Spleen (tissue), 11 donors: ENCODE results near the gene ABCD3. TPM values are rescaled to one million over a fixed set of nuclear protein-coding genes. Genes with fewer than 3 reads are reported as not detected.
"Not testable (repeated sequence)": the region's sequence is repeated elsewhere in the genome, so short reads cannot be mapped to it uniquely, and the experiment has no call there.

Experiments used
- DNase-seq: peaks from one replicate; pipeline ENCODE4 v3.0.0-alpha.2; 2020
- H3K27ac ChIP-seq, 8 donors: fragments of 200-600 bp; sonication (generic) in 7 of 8; 1 replicate in 4 of 8; 2 replicates in 4 of 8; pipeline versions ENCODE4 v1.5.0 to v1.8.0; 2016 to 2021; ENCODE audit warnings: inconsistent platforms in 4 of 8, mild to moderate bottlenecking in 4 of 8, moderate library complexity in 1 of 8
- H3K27me3 ChIP-seq, 7 donors: fragments of 200-600 bp; sonication (generic) in 6 of 7; replicated peaks in 1 of 7; 1 replicate in 4 of 7; 2 replicates in 3 of 7; pipeline versions ENCODE4 v1.5.0 to v1.8.0; 2016 to 2021; ENCODE audit warnings: inconsistent platforms in 3 of 7, mild to moderate bottlenecking in 1 of 7
- H3K36me3 ChIP-seq, 6 donors: fragments of 200-600 bp; sonication (generic) in 5 of 6; 1 replicate in 4 of 6; 2 replicates in 2 of 6; pipeline versions ENCODE4 v1.5.0 to v1.8.0; 2016 to 2021; ENCODE audit warnings: inconsistent platforms in 2 of 6
- H3K4me1 ChIP-seq, 6 donors: fragments of 200-600 bp; sonication (generic) in 5 of 6; 1 replicate in 3 of 6; 2 replicates in 3 of 6; pipeline versions ENCODE4 v1.5.0 to v1.8.0; 2016 to 2021; ENCODE audit warnings: inconsistent platforms in 3 of 6
- H3K4me3 ChIP-seq, 8 donors: fragments of 200-600 bp; sonication (generic) in 7 of 8; 1 replicate in 4 of 8; 2 replicates in 4 of 8; pipeline versions ENCODE4 v1.5.0 to v1.8.0; 2016 to 2021; ENCODE audit warnings: inconsistent platforms in 4 of 8, mild to moderate bottlenecking in 4 of 8, moderate library complexity in 2 of 8
- H3K9me3 ChIP-seq, 8 donors: fragments of 200-600 bp; sonication (generic) in 7 of 8; 1 replicate in 4 of 8; 2 replicates in 4 of 8; pipeline versions ENCODE4 v1.5.0 to v1.8.0; 2016 to 2021; ENCODE audit warnings: inconsistent platforms in 4 of 8
- CTCF ChIP-seq, 11 experiments: fragments of 200-600 bp in 7 of 11; fragments of 450-650 bp in 4 of 11; sonication (generic) in 4 of 11; IDR thresholded peaks in 8 of 11; conservative IDR thresholded peaks in 3 of 11; 1 replicate in 7 of 11; 2 replicates in 4 of 11; pipeline versions ENCODE4 v1.4.0 to v1.8.0; 2016 to 2021; ENCODE audit warnings: antibody characterized with exemption in 11 of 11, inconsistent platforms in 4 of 11, mild to moderate bottlenecking in 1 of 11
- POLR2A ChIP-seq, 3 donors: fragments of 450-650 bp; IDR thresholded peaks; one replicate each; pipeline ENCODE4 v1.5.1; 2017; ENCODE audit warnings: antibody characterized with exemption in 3 of 3, mild to moderate bottlenecking in 1 of 3
- POLR2AphosphoS5 ChIP-seq, 3 donors: sonication (generic); formaldehyde crosslinking; IDR thresholded peaks; one replicate each; pipeline ENCODE4 v1.5.1; 2017; ENCODE audit warnings: antibody characterized with exemption in 3 of 3
- WGBS, 5 donors: extraction: QIAGEN DNeasy Blood & Tissue Kit in 3 of 5; methylation state at CpG; one replicate each; pipeline versions ENCODE4 v1.1.5 to v1.1.7; 2013 to 2018; 5-methylcytosine and 5-hydroxymethylcytosine counted together
- intact Hi-C: fragments of 100-400 bp; cut with DNase I; formaldehyde crosslinking; loops from one replicate; pipeline ENCODE4 v1.15.0; 2023; ENCODE audit warnings: low total_unique reads
- polyA plus RNA-seq, 3 donors: library from polyadenylated mRNA; stranded (reverse); fragments of 200-250 nt; gene quantifications; one replicate each; pipeline ENCODE4 v1.2.1, GENCODE V29; 2013
- total RNA-seq, 7 donors: library from RNA; depleted of rRNA in 3 of 7; stranded (reverse); fragments of >200 nt in 3 of 7; fragmentation: NEBNext Ultra II Directional in 4 of 7; extraction: Animal tissue kit (Norgen Biotek cat#: 25700) in 4 of 7; gene quantifications; one replicate each; pipeline versions ENCODE4 v1.1.0 to v1.2.1, GENCODE V29; 2016 to 2021
- donor health status: healthy with polysubstance abuse.
- donor health status: DM: no; HTN: no; CAD: no; lungs with moderate emphysema.
- donor health status: DM: no; HTN: no; CAD: no.
- donor health status: Bipolar disorder and iron deficiency.
- donor health status: healthy.
- donor health status: DM: no; HTN: no; CAD: no.
- donor health status: DM: yes; HTN: yes; CAD: no.

Gene ABCD3
- total and polyA plus RNA-seq, 10 donors, result 9.1 to 30.8 (median 19.8) TPM

GRCh38 chr1:94422115-94422820 is 4.1 kb downstream of the ABCD3 start:
- WGBS, 5 donors, result 78 to 93% (median 89%) methylated on average over 8 of the region's 8 CpGs
- H3K4me3 ChIP-seq, result no peak overlapping the region
- no peaks in the 10 kb centered on the region for H3K36me3 ChIP-seq
- H3K4me1 ChIP-seq, result peaks cover 4 to 83% (median 43%) of the 10 kb centered on the region in 6 donors
- H3K9me3 ChIP-seq, result no peaks in the 10 kb centered on the region
- no peak for TF ChIP-seq POLR2A (IDR thresholded peaks at IDR 0.05)
- TF ChIP-seq POLR2AphosphoS5 (IDR thresholded peaks at IDR 0.05), result no peak
- TF ChIP-seq CTCF (IDR thresholded peaks at IDR 0.05 in 8 of 11, conservative IDR thresholded peaks at IDR 0.05 in 3 of 11), result no peak
- intact Hi-C loops, result no loop called here
- no peak for DNase-seq
- H3K27me3 ChIP-seq, result no peaks in the 10 kb centered on the region
- H3K27ac ChIP-seq, result no peak overlapping the region

GRCh38 chr1:94425821-94426484 is 7.8 kb downstream of the ABCD3 start:
- Histone ChIP-seq H3K4me1 (peaks cover 0 to 65% (median 24%) of the 10 kb centered on the region in 6 donors), H3K27ac (no peak overlapping the region), H3K4me3 (no peak overlapping the region), H3K9me3 (peaks cover 0 to 5% (median 0%) of the 10 kb centered on the region in 8 donors), H3K36me3 (no peaks in the 10 kb centered on the region), H3K27me3 (no peaks in the 10 kb centered on the region)
- no peak for DNase-seq
- intact Hi-C loops, result no loop called here
- TF ChIP-seq CTCF (IDR thresholded peaks at IDR 0.05 in 8 of 11, conservative IDR thresholded peaks at IDR 0.05 in 3 of 11) (no peak), POLR2AphosphoS5 (IDR thresholded peaks at IDR 0.05) (no peak), POLR2A (IDR thresholded peaks at IDR 0.05) (no peak)
- 20 to 38% (median 30%) methylated on average over 4 of the region's 4 CpGs for WGBS, 5 donors

- 75 to 91% (median 84%) methylated on average over 9 of the region's 9 CpGs for WGBS, 5 donors
- H3K27me3 ChIP-seq, DNase-seq, H3K4me3 ChIP-seq, H3K9me3 ChIP-seq, intact Hi-C loops, H3K36me3 ChIP-seq, H3K27ac ChIP-seq: not testable (repeated sequence)
- H3K4me1 ChIP-seq, result peaks cover 0 to 61% (median 22%) of the 10 kb centered on the region in 6 donors
These were observed 8.3 kb downstream of the ABCD3 start for GRCh38 chr1:94426485-94426870.

GRCh38 chr1:94428441-94428840 is 10.3 kb downstream of the ABCD3 start:
- peaks cover 0 to 43% (median 17%) of the 10 kb centered on the region in 6 donors for H3K4me1 ChIP-seq
- intact Hi-C loops, result no loop called here
- H3K9me3 ChIP-seq, result peaks cover 0 to 5% (median 0%) of the 10 kb centered on the region in 8 donors
- 86 to 94% (median 90%) methylated on average over 5 of the region's 5 CpGs for WGBS, 5 donors
- no peak overlapping the region for H3K4me3 ChIP-seq
- H3K27ac ChIP-seq, result no peak overlapping the region
- DNase-seq, result no peak
- H3K36me3 ChIP-seq, result peaks cover 0 to 6% (median 0%) of the 10 kb centered on the region in 6 donors
- TF ChIP-seq CTCF (IDR thresholded peaks at IDR 0.05 in 8 of 11, conservative IDR thresholded peaks at IDR 0.05 in 3 of 11) (no peak), POLR2AphosphoS5 (IDR thresholded peaks at IDR 0.05) (no peak), POLR2A (IDR thresholded peaks at IDR 0.05) (no peak)
- no peaks in the 10 kb centered on the region for H3K27me3 ChIP-seq

- H3K4me1 ChIP-seq, result peaks cover 0 to 37% (median 12%) of the 10 kb centered on the region in 6 donors
- H3K4me3 ChIP-seq, H3K27me3 ChIP-seq, H3K9me3 ChIP-seq, DNase-seq, intact Hi-C loops, H3K27ac ChIP-seq, H3K36me3 ChIP-seq: not testable (repeated sequence)
- 88 to 100% (median 99%) methylated on average over 3 of the region's 3 CpGs for whole genome bisulfite sequencing, 5 donors
These were observed 10.8 kb downstream of the ABCD3 start for GRCh38 chr1:94428927-94429528.

GRCh38 chr1:94430066-94430465 is 11.9 kb downstream of the ABCD3 start:
- intact Hi-C loops, H3K27me3 ChIP-seq: not testable (repeated sequence)
- H3K4me1 ChIP-seq, result peaks cover 0 to 27% (median 9%) of the 10 kb centered on the region in 6 donors

More at GRCh38 chr1:94430066-94430465, 11.9 kb downstream of the ABCD3 start:
- H3K27ac ChIP-seq, H3K36me3 ChIP-seq, H3K4me3 ChIP-seq, DNase-seq, H3K9me3 ChIP-seq: not testable (repeated sequence)
- WGBS, 5 donors, result 78 to 94% (median 83%) methylated on average over 1 of the region's 1 CpG
